GM19035 (cell line): ENCODE results near the gene LARGE1.

Experiments used
- ATAC-seq: cut with Tn5 transposase; IDR thresholded peaks from one replicate; pipeline ENCODE4 v1.9.1; 2021; ENCODE audit not compliant: unreplicated experiment

The LARGE1 gene

DNA sequence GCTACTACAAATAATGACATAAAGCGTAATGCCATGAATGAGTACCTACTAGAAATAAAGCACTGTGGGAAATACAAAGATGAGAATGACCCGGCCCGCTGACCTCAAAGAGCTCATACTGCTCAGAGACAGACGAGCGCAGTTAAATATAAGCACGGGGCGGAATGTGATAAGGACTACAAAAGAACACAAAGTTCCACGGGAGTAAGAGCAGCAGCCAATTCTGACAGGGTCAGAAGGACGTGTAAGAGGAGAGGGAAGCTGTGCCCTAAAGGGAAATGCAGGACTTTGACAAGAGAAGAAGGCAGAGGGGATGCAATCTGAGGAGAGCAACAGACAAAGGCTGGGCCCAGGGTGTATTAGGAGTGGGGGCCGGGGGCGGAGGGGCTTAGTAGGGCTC is 314.6 kb downstream of the LARGE1 start:
- ATAC-seq: no peak

DNA sequence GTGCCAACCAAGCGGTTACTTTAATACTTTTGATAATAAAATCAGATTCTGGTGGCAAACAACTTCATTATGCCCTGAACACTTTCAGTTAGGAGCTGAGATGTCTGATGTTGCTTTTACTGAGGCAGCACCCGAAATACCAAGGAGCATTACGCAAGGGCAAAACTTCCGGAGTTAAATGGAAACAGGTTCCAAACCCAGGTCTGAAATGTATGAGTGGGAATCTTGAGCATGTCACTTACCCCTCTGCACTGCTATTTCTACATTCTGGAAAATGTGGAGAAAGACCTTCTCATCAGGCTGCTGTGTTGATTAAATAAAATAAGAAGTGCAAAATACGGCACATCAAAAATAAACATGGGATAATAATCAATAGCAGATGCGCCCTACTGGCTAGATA is 315.1 kb downstream of the LARGE1 start:
- ATAC-seq: no peak

DNA sequence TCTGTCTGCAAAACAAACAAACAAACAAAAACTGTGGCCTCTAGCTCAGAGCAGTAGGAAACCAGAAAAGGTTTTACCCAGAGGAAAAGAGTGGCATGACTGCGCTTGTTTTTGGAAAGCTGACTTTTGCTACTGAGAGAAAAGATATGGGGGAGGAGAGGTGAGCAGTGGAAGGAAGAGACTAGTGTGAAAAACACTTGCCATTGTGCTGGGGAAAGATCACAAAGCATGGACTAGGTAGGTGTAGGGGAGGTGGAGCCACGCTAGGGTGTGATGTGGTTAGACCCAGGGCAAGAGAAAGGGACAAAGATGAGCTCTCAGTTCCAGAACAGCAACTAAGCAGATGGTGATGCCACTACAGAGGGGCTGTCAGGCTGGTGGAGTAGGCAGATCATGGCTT is 319.2 kb downstream of the LARGE1 start:
- no peak for ATAC-seq

DNA sequence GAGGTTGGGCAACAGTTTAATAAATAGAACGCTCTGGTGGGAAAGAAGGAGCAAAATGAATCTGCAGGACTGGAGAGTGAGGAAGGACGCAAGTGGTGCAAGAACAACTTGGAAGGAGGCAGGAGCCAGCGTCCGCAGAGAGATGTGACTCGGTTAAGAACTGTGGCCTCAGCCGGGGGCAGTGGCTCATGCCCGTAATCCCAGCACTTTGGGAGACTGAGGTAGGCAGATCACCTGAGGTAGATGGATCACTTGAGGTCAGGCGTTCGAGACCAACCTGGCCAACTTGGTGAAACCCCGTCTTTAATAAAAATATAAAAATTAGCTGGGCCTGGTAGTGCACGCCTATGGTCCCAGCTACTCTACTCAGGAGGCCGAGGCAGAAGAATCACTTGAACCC is 319.7 kb downstream of the LARGE1 start:
- ATAC-seq: no peak

DNA sequence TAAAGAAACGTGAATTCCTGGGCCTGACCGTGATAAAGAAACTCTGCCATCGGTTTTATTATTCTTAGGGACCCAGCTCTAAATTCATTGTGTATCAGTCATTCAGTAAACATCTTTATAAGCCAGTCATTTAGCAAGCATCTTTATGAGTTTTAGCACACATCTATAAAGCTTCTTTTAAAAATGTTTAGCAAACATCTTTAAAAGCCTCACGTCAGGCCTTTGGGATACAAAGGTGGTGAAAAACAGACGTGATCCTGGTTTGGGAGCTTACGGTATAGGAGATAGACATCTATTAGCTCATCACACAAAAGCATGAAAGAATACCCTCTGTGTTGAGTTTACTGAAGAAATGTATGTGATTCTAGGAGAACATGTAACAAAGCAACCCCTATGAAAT is 320.2 kb downstream of the LARGE1 start:
- no peak for ATAC-seq

DNA sequence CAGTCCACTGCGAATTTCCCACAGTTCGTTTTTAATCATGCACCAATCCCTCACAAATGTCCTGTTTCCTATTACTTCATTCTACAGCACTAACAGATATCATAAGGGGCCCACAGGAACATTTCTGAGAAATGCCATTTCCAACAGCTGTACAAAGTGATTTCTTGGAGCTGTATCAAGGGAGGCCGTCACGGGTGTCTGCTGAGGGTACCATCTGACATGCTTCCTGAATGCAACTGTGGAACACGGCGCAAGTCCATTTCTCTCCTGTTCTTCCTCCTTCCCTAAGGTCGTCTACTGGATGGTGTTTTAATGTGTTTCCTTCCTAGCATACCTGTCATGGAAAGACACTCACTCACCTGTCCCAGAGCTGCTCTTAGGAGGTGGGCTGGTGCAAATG is 320.7 kb downstream of the LARGE1 start:
- no peak for ATAC-seq

DNA sequence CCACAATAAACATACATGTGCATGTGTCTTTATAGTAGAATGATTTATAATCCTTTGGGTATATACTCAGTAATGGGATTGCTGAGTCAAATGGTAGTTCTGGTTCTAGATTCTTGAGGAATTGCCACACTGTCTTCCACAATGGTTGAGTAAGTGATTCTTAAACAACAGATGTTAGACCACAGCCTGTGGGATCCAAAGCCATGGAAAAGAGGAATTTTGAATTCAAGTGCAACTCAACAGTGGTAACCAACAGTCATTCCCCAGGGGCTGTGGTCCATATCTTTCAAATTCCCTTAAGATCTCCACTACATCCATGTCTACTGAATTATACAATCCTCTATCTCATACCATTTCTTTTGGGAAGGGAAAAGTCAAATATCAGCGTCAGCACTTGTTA is 321.5 kb downstream of the LARGE1 start:
- ATAC-seq: no peak

DNA sequence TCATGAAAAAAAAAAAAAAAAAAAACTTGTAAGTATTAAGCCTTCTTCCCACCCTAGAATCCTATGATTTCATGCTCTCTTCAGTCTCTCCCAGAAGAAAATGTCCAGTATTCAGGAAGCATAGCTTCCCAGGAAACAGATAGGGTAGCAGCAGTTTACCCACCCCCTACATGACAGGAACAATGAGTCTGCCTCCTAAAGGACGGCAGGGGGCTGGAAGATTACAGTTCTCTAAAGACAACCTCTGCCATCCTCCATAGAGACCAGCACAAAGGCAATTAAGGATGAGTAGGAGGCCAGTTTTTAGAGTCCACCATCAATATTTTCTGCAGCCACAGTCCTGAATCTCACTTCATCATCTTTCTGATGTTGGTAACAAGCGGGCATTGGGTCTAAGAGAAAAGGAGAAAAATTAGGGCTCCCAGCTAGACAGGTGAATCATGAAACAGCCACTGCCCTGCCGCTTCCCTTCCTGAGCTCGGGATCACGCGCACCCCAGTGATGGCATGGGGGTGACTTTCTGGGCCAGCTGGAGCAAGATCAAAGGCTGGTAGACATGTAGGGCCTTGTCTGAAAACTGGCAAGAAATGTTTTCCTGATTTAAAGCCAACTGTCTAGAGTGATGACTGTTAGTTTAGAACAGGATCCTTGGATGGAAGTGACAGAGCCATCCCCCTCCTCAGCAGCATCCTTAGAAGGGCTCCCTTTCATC is 322.8 kb downstream of the LARGE1 start:
- ATAC-seq: no peak

DNA sequence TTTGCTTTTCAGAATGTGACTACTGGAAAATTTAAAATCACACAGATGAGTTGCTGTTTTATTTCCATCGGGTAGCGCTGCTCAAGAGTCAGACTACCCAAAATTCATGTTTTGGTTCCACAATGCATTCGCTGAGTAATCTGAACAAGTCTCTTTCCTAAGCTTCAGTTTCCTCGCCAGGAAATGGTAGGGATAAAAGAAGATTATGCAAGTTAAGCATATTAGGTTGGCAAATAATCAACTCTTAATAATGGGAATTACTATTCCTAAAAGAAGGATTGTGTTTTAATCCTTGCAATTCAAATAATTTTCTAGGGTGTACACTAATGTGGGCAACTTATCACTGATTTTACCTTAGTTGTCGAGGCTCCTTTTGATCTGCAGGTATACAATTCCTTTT is 326.5 kb downstream of the LARGE1 start:
- no peak for ATAC-seq

DNA sequence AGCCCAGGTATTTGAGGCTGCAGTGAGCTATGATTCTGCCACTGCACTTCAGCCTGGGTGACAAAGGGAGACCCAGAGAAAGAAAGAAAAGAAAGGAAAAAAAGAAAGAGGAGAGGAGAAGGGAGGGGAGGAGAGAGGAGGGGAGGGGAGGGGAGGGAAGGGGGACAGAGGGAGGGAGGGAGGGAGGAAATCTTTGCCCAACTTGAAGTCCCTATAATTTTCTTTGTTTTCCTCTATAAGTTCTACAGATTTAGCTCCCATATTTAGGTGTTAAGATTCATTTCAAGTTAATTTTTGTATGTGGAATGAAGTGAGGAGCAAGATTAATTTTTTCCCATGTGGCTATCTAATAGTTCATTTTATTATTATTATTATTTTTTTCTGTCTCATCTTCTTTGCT is 328.3 kb downstream of the LARGE1 start:
- no peak for ATAC-seq

DNA sequence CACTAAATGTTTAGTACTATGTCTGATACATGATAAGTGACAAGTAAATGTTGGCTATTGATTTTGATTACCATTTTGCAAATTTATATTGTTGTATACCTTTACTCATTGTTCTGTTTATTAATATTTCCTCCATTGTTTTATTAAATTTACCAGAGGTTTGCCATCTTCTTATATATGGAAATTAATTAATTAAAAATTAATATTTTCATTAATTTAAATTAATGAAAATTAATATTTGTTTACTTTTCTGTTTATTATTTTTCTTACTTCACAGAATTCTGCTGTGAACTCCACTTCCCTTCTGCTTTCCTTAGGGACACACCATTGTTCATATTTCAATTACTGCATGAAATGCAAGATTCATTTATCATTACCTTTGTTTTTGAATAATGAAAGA is 331.0 kb downstream of the LARGE1 start:
- no peak for ATAC-seq

DNA sequence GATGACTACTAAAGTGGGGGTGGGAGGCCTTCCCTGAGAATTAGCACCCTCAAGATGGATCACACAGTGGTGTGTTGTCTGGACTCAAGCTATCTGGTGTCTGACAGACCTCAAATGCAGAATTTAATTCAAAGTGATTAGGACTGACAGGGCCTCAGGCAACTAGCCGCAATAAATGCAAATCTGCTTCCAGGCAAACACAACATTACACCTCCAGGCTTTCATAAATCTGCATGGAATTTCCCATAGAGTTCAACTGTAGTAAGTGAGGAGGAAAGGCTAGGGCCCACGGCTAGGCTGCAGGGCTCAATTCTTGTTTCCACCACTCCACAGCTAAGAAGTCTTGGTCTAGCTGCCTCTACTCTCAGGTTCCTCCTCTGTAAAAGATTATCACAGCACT is 331.4 kb downstream of the LARGE1 start:
- no peak for ATAC-seq

DNA sequence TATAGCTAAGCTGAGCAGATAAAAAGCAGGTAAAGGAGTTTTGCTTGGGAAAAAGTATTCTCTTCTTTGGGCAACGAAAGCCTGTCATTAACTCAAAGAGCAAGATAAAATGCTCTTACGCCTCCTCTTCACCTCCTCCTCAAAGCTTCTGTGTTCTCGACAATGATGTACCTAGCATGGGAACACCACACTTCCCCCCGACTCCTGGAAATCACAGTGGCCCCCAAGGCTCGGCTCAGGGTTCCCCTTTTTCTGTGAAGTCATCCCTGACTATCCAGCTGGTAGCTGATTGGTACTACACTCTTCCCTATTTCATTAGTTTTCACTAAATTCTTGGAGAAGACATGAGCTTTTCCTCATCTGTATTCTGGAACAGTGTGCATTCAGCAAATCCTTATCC is 336.1 kb downstream of the LARGE1 start:
- ATAC-seq: no peak

DNA sequence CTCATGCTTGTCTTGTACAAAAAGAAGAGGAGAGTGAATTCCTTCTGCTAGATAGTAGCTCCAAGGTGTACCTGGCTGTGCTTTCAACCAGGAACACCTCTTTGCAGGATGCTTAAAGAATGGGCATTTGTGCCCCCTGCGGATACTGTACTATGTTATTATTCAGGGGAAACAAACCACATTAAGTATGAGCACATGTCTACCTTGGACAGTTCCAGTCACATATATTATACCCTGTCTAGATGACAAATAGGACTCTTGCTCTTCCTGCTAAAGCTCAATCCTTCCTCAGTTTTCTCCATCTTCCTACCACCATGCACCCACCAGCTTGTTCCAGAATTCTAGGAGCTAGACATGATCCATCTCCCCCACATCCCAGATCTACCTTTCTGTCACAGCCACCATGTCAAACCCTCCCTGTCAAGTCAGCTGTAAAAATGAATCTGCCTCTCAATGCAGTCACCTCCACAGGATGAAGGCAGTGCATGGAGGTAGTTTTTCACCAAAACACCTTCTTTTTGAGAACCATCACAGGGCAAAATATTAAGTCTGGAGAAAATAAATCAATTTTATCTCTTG is 337.4 kb downstream of the LARGE1 start:
- ATAC-seq: no peak

DNA sequence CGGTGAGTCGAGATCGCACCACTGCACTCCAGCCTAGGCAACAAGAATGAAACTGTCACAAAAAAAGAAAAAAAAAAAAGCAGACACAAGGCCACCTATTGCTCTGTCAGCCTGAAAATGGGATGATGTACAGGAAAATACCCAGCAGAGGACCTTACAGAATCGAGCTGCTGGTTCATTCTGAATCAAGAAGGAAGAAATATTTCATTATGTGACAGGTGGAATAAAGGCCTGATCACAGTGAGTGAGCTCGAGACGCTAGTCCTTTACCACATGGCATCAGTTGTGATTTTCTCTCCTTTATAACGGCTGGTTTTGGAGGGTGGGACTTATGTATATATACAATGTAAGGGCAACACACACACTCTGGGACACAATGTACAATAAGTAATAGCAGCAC is 340.0 kb downstream of the LARGE1 start:
- no peak for ATAC-seq

DNA sequence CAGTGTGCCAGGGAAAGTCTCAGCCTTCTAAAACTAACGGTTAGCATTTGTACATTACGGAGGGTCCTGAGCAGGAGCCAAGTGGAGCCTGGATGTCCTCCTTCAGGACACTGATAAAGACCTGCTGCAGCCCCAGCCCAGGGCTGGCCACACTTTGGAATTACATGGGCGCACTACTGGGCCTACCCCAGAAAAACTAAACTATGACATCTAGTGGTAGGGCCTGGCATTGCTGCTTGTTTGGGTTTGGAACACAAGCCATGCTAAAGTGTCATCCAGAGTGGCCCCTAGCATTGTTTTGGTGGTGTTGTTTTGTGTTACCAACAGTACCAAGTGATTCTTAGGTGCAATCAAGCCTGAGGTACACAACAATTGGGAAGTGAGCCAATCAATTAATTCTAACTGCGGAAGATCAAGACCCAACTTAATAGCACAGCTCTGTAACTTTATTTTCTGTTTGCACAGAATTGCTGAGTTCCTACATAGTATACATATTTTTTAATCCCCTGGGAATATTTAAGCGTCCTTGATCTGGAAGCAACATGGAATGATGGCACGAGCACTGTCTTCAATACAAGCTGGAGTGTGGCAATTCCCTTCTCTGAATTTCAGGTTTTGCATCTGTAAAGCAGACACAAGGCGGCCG is 340.7 kb downstream of the LARGE1 start:
- no peak for ATAC-seq

DNA sequence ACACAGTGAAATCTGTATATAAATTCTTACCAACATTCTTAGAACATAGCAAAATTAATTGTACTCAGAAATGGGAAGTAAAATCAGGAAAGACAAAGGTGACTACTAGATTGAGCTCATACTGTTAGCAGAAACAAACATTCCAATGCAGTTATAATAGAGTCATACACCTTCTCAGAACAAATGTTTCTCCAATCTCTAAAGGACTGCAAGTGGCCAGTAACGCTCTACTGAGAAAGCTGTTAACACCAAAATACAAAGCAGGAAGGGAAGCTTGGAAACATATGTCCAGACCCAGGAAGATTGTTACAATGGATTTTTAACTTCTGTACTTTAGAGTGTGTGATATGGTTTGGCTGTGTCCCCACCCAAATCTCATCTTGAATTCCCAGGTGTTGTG is 341.5 kb downstream of the LARGE1 start:
- no peak for ATAC-seq

DNA sequence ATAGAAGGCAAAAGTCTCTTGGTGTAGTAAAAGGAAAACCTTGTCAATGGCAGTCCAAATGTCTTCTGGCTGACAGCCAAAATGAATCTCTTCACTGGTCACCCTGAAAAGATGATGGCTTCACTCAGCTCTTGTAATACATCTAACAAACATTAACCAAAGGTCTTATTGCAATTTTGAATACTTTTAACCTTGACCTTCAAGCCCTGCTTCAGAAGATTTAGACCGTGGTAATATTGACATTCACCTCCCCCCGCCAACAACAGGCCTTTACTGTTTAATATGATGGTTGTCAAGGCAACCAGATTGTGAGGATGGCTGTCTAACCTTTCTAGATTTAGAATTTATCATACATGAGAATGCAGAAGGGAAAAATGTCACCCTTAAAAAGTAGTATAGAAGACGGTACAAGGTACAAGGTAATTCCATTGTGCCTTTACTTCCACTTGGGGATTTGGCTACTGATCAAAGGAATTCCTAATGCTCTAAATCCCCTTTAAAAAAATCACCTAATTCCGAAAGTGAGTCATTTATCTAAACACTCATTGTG is 342.3 kb downstream of the LARGE1 start:
- no peak for ATAC-seq

DNA sequence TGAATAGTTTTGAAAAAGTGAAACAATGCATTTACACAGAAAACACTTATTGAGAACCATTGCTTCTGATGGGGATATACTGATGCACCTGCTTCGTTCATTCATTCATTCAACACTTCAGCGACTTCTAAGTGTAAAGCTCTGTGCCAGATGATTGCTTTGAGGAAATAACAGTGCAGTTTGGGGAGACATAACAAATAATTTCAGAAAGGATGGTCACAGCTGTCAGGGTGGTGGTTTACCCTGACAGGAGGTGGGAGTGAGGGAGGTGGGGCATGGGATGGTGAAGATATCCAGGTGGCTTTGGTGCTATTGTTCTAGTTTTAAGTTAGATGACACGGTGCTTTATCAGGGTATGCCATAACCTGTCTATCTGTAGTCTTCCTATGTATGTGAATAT is 344.1 kb downstream of the LARGE1 start:
- no peak for ATAC-seq

DNA sequence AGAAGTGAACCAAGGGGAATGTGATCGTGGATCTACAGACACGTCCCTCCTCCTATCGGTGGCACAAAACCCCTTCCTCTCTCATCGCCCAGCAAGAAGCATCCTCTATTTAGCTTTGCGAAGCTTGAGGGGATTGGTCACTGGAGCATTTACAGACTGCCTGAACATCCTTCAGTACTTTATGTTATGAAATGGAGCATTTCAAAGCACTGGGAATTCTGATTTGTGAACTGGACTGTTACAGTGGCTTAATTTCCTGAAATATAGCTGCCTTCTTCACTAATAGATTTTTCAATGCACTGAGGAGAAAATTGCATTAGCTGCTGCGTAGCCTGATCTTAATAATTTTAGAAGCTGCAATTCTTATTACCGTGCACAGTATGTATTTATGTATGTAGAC is 344.5 kb downstream of the LARGE1 start:
- ATAC-seq: no peak

DNA sequence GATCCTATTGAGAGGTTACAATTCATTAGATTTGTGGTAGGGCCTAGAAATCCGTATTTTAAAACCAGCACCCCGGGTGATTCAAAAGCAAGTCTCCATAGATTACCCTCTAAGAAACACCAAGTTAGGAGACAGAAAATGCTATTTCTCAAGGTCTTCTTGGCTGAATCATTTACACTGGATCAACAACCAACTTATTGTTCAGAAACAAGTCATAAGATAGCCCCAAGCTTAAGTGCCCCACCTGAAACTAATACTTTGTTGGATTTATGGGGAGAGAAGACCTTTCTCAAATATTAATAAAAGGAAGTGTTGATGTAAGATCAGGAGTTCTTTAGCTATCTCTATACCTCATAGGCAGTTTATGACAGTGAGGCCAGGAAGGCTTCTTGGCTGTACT is 345.2 kb downstream of the LARGE1 start:
- ATAC-seq: no peak

DNA sequence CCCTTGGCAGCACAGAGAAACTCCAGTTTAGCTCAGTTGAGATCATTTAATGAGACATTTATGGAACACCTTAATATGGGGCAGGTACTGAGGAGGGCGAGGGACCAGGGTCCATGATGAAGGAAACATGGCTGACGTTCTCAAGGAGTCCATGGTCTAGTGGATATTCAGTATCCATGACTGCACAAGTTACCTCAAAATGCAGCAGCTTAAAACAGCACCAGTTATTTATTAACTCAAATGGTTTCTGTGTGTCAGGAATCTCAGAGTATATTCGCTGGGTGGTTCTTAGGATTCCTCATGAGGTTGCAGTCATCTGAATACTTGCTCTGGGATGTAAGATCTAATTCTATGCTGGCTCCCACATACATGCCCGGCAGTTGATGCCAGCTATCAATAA is 346.8 kb downstream of the LARGE1 start:
- ATAC-seq: no peak
